GM13976 (cell line): ENCODE measurements around the gene SCAMP4.

Experiments
- DNase-seq: peaks from one replicate; pipeline ENCODE4 v3.0.0; 2012; ENCODE audit warnings: low spot score
- CTCF ChIP-seq: IDR thresholded peaks from 2 replicates; pipeline ENCODE4 v1.5.1; 2012; ENCODE audit warnings: borderline replicate concordance, mild to moderate bottlenecking; ENCODE audit not compliant: insufficient read depth; ENCODE audit errors: extremely low read depth, missing control alignments, control extremely low read depth
- in situ Hi-C: fragments of 300-500 bp; cut with MboI; formaldehyde crosslinking; loops from one replicate; pipeline ENCODE4 v1.12.0; 2022; ENCODE audit warnings: low sequenced_read_pairs, mixed read lengths, inconsistent platforms; ENCODE audit not compliant: unreplicated experiment

SCAMP4 gene

GRCh38 chr19:1906985-1907562 lies 1.9 kb downstream of the SCAMP4 start:
- DNase-seq, result no peak

GRCh38 chr19:1907563-1908363 lies 2.6 kb downstream of the SCAMP4 start:
- in situ Hi-C loops, result no loop called here
- DNase-seq, result no peak

More at GRCh38 chr19:1906985-1907562, 1.9 kb downstream of the SCAMP4 start:
- no peak for TF ChIP-seq CTCF
- in situ Hi-C loops, result no loop called here

GRCh38 chr19:1908364-1908678 lies 3.1 kb downstream of the SCAMP4 start:
- in situ Hi-C loops, result no loop called here
- no peak for TF ChIP-seq CTCF
- DNase-seq, result no peak

More at GRCh38 chr19:1907563-1908363, 2.6 kb downstream of the SCAMP4 start:
- no peak for TF ChIP-seq CTCF

- TF ChIP-seq CTCF, result no peak
- in situ Hi-C loops, result no loop called here
- no peak for DNase-seq
Observed at GRCh38 chr19:1909761-1910080, 4.5 kb downstream of the SCAMP4 start.

GRCh38 chr19:1910177-1910576 lies 5.0 kb downstream of the SCAMP4 start:
- no peak for DNase-seq
- in situ Hi-C loops, result no loop called here
- no peak for TF ChIP-seq CTCF

GRCh38 chr19:1911098-1911497 lies 5.9 kb downstream of the SCAMP4 start:
- no peak for TF ChIP-seq CTCF
- in situ Hi-C loops, result no loop called here
- DNase-seq, result no peak
